Nephron progenitor cell (in vitro differentiated cells): Measurements from ENCODE around the gene PNPLA8.
"Not testable (repeated sequence)": the region's sequence is repeated elsewhere in the genome, so short reads cannot be mapped to it uniquely, and the experiment has no call there.

Experiments
- DNase-seq: peaks from one replicate; pipeline ENCODE4 v3.0.0; 2021
- H3K27ac Mint-ChIP-seq: 2 replicates; pipeline ENCODE4 v1.8.0; 2021; ENCODE audit warnings: mild to moderate bottlenecking, moderate library complexity, mixed read lengths
- H3K27me3 Mint-ChIP-seq: 2 replicates; pipeline ENCODE4 v1.8.0; 2021; ENCODE audit warnings: mild to moderate bottlenecking, low read depth, mixed read lengths; ENCODE audit not compliant: poor library complexity
- H3K36me3 Mint-ChIP-seq: 2 replicates; pipeline ENCODE4 v1.8.0; 2021; ENCODE audit warnings: low read depth, mixed read lengths
- H3K4me1 Mint-ChIP-seq: 2 replicates; pipeline ENCODE4 v1.8.0; 2021; ENCODE audit warnings: mixed read lengths
- H3K4me3 Mint-ChIP-seq: 2 replicates; pipeline ENCODE4 v1.8.0; 2021; ENCODE audit warnings: mild to moderate bottlenecking, moderate library complexity, mixed read lengths
- H3K9me3 Mint-ChIP-seq: 2 replicates; pipeline ENCODE4 v1.8.0; 2021; ENCODE audit warnings: mild to moderate bottlenecking, moderate library complexity, mixed read lengths
- CTCF ChIP-seq: fragments of 200-600 bp; sonication (generic); IDR thresholded peaks from 2 replicates; pipeline ENCODE4 v1.5.0; 2021; ENCODE audit warnings: antibody characterized with exemption

PNPLA8 gene

GRCh38 chr7:108568801-108569380, 43.0 kb upstream of the PNPLA8 start:
- DNase-seq = no peak
- peaks cover 61% of the 10 kb centered on the region for H3K36me3 Mint-ChIP-seq
- H3K4me3 Mint-ChIP-seq = peak overlapping the region; percentile 95
- H3K27ac Mint-ChIP-seq = peak overlapping the region; percentile 99
- peaks cover 33% of the 10 kb centered on the region for H3K4me1 Mint-ChIP-seq
- H3K27me3 Mint-ChIP-seq = no peaks in the 10 kb centered on the region
- peaks cover 15% of the 10 kb centered on the region for H3K9me3 Mint-ChIP-seq
- TF ChIP-seq CTCF = no peak

GRCh38 chr7:108565987-108566386, 40.1 kb upstream of the PNPLA8 start:
- H3K36me3 Mint-ChIP-seq = peaks cover 63% of the 10 kb centered on the region

GRCh38 chr7:108561047-108561619, 35.2 kb upstream of the PNPLA8 start:
- no peak for DNase-seq
- H3K36me3 Mint-ChIP-seq = peaks cover 84% of the 10 kb centered on the region
- H3K4me1 Mint-ChIP-seq = no peaks in the 10 kb centered on the region
- H3K27me3 Mint-ChIP-seq = no peaks in the 10 kb centered on the region
- peaks cover 61% of the 10 kb centered on the region for H3K9me3 Mint-ChIP-seq
- H3K4me3 Mint-ChIP-seq = no peak overlapping the region
- H3K27ac Mint-ChIP-seq = peak overlapping the region; percentile 2
- no peak for TF ChIP-seq CTCF

More at GRCh38 chr7:108565987-108566386, 40.1 kb upstream of the PNPLA8 start:
- no peak for DNase-seq
- Mint-ChIP-seq H3K27me3 (no peaks in the 10 kb centered on the region), H3K4me3 (no peak overlapping the region), H3K27ac (no peak overlapping the region), H3K4me1 (peaks cover 21% of the 10 kb centered on the region), H3K9me3 (peaks cover 26% of the 10 kb centered on the region)
- TF ChIP-seq CTCF = no peak

GRCh38 chr7:108559253-108559652, 33.3 kb upstream of the PNPLA8 start:
- H3K36me3 Mint-ChIP-seq = peaks cover 78% of the 10 kb centered on the region
- no peaks in the 10 kb centered on the region for H3K27me3 Mint-ChIP-seq
- H3K4me1 Mint-ChIP-seq = no peaks in the 10 kb centered on the region
- no peak overlapping the region for H3K4me3 Mint-ChIP-seq
- peaks cover 61% of the 10 kb centered on the region for H3K9me3 Mint-ChIP-seq
- no peak for TF ChIP-seq CTCF
- DNase-seq = no peak
- H3K27ac Mint-ChIP-seq = no peak overlapping the region

- Mint-ChIP-seq H3K4me1 (no peaks in the 10 kb centered on the region), H3K27me3 (no peaks in the 10 kb centered on the region), H3K36me3 (peaks cover 78% of the 10 kb centered on the region), H3K9me3 (peaks cover 57% of the 10 kb centered on the region), H3K4me3 (no peak overlapping the region), H3K27ac (no peak overlapping the region)
- no peak for TF ChIP-seq CTCF
- DNase-seq = no peak
These were observed 31.7 kb upstream of the PNPLA8 start for GRCh38 chr7:108557617-108558016.

GRCh38 chr7:108557191-108557590, 31.3 kb upstream of the PNPLA8 start:
- Mint-ChIP-seq H3K36me3 (peaks cover 78% of the 10 kb centered on the region), H3K4me3 (no peak overlapping the region), H3K27ac (no peak overlapping the region), H3K27me3 (no peaks in the 10 kb centered on the region), H3K9me3 (peaks cover 54% of the 10 kb centered on the region), H3K4me1 (no peaks in the 10 kb centered on the region)
- TF ChIP-seq CTCF = no peak
- no peak for DNase-seq

- DNase-seq, H3K4me3 Mint-ChIP-seq, H3K27ac Mint-ChIP-seq, H3K27me3 Mint-ChIP-seq, H3K4me1 Mint-ChIP-seq: not testable (repeated sequence)
- Mint-ChIP-seq H3K36me3 (peaks cover 79% of the 10 kb centered on the region), H3K9me3 (peaks cover 53% of the 10 kb centered on the region)
These were observed 30.7 kb upstream of the PNPLA8 start for GRCh38 chr7:108556665-108557064.

- Mint-ChIP-seq H3K36me3 (peaks cover 43% of the 10 kb centered on the region), H3K9me3 (peaks cover 20% of the 10 kb centered on the region)
- not testable (repeated sequence) for H3K27me3 Mint-ChIP-seq, H3K4me1 Mint-ChIP-seq, H3K27ac Mint-ChIP-seq, DNase-seq, H3K4me3 Mint-ChIP-seq
These were observed 22.4 kb upstream of the PNPLA8 start for GRCh38 chr7:108548141-108548896.
